DOHH2 (cell line): ENCODE data around the gene HNRNPA0.

ENCODE experiments used
- EZH2phosphoT487 ChIP-seq: fragments of 200-600 bp; sonication (generic); IDR thresholded peaks from 2 replicates; pipeline ENCODE4 v1.6.1; 2017; ENCODE audit warnings: borderline replicate concordance, mild to moderate bottlenecking, antibody characterized with exemption, low read length, moderate library complexity, mixed read lengths
- TF ChIP-seq, protein P1 (sequence below): fragments of 200-600 bp; sonication (generic); IDR thresholded peaks from one replicate; pipeline ENCODE4 v1.5.1; 2014; ENCODE audit warnings: antibody characterized with exemption, mild to moderate bottlenecking, low read depth, low read length; ENCODE audit not compliant: poor library complexity, severe bottlenecking

DNA sequence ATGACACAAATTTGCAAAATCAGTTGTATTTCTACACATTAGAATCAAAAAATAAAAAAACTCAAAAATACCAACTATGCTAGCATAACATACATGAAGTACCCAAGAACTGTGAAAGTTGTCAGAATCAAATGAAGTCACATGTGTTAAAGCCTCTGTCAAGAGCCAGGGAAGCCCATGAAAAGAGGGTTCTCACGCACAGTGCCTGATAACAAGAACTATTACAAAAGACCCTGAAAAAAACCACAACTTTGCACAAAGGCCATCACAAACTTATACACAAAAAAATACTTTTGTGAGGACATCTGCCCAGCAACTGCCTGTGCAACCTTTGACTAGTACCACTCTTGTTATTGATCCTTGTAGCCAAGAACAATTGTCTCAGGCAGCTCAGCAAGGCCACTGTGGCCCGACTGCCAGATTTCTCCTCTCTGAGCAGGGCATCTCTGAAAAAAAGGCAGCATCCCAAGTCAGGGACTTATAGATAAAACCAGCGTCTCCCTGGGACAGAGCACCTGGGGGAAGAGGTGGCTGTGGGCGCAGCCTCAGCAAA, 28.9 kb upstream of the HNRNPA0 start:
- TF ChIP-seq, protein P1, sequence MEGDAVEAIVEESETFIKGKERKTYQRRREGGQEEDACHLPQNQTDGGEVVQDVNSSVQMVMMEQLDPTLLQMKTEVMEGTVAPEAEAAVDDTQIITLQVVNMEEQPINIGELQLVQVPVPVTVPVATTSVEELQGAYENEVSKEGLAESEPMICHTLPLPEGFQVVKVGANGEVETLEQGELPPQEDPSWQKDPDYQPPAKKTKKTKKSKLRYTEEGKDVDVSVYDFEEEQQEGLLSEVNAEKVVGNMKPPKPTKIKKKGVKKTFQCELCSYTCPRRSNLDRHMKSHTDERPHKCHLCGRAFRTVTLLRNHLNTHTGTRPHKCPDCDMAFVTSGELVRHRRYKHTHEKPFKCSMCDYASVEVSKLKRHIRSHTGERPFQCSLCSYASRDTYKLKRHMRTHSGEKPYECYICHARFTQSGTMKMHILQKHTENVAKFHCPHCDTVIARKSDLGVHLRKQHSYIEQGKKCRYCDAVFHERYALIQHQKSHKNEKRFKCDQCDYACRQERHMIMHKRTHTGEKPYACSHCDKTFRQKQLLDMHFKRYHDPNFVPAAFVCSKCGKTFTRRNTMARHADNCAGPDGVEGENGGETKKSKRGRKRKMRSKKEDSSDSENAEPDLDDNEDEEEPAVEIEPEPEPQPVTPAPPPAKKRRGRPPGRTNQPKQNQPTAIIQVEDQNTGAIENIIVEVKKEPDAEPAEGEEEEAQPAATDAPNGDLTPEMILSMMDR = no peak
- no peak for TF ChIP-seq EZH2phosphoT487
